DMS114 treated with DMSO at 0.1 percent for 48 hours (cell line): ENCODE data around the gene FGF1.

Experiments
- DNase-seq: peaks from one replicate; lab custom pipeline; 2025; ENCODE audit not compliant: unreplicated experiment; lab: John Stamatoyannopoulos, UW

The FGF1 gene

DNA sequence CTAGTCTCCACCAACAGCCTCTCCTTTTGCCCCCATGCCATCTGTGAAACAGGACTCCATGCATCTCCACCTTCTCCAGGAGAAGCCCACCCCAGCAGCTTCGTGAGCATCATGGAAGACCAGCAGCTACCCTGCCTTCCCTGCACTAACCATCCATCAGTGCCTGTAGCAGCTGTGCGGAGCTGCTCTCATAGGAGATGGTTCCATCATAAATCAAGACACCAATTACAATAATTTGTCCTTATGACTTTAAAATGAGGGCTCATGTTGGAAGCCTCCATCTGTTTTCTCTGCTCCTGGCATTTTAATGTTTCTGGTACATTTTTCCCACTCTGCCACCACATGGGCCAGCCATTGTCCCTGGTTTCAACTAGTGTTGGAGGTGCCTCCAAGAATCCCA, 69.9 kb downstream of the FGF1 start:
- no peak for DNase-seq

- no peak for DNase-seq
Measured at GRCh38 chr5:142614054-142614453, 71.8 kb downstream of the FGF1 start.

GRCh38 chr5:142613271-142613671, 72.6 kb downstream of the FGF1 start:
- DNase-seq: no peak

- DNase-seq: no peak
Measured at GRCh38 chr5:142612494-142613270, 73.2 kb downstream of the FGF1 start.

DNA sequence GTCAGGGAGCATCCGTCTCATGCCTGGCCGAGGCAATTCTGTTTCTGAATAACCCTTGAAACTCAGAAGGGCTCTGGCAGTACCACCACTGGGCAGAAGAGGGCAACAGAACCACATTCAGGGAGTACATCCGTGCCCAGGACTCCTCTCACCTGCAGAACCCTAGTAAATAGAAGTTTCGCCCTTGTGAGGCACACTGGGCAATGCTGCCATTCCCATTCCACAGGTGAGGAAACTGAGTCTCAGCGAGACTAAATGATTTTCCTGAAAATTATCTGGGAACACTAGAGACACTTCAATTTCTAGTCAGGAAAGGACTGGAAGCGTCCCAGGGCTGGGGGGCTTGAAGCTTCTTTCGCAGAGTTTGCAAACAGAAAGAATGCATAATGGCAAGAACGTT, 74.7 kb downstream of the FGF1 start:
- DNase-seq: peak; percentile 55

- no peak for DNase-seq
Measured at GRCh38 chr5:142610176-142611001, 75.5 kb downstream of the FGF1 start.

GRCh38 chr5:142609142-142609541, 76.7 kb downstream of the FGF1 start:
- no peak for DNase-seq

- DNase-seq: no peak
Measured at GRCh38 chr5:142608081-142608480, 77.8 kb downstream of the FGF1 start.

DNA sequence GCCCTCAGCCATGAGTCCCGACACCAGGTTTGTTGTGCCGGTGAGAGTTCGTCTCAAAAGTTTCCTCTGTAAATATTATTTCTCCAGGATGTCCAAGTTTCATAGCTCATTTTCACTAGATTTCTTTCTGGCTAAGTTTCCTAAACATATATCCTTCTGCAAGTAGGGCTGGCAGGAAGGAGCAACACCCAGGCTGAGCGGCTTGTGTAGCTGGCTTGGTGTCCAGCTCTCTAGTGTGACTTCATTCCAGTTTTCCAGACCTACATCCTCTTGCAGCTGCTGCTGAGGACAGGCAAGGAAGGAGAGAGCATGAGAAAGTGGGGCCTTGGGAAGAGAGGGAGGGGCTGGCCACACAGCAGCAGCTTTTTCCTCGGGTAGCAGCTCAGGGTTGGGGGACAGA, 80.3 kb downstream of the FGF1 start:
- no peak for DNase-seq

GRCh38 chr5:142602720-142603245, 83.1 kb downstream of the FGF1 start:
- DNase-seq: no peak

- DNase-seq: no peak
Measured at GRCh38 chr5:142601432-142601831, 84.5 kb downstream of the FGF1 start.

- no peak for DNase-seq
Measured at GRCh38 chr5:142600611-142601358, 85.1 kb downstream of the FGF1 start.

DNA sequence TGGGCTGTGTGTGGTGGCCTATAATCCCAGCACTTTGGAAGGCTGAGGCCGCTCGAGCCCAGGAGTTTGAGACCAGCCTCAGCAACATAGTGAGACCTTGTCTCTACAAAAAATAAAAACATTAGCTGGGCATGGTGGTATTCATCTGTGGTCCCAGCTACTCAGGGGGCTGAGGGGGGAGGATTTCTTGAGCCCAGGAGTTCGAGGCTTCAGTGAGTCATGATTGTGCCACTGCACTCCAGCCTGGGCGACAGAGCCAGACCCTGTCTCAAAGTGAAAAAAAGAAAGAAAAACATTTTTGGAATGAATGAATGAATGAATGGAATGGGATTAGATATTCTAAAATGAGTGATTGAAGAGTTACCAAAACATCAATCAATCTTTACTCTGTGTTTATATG, 85.8 kb downstream of the FGF1 start:
- no peak for DNase-seq

DNA sequence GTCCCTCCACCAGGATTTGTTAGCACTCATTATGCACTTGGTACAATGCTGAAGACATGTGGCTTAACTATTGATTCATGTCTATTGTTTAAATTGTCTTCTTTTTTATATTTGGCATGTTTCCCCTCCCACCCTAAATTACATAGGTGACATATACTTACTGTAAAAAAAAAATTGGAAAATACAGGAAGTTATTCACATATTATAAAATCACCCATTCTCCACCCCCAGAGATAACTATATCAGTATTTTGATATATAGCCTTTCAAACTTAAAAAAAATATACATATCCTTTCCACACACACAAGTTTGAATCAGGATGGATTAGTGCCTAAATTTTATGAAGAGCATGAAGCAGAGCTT, 87.6 kb downstream of the FGF1 start:
- no peak for DNase-seq

DNA sequence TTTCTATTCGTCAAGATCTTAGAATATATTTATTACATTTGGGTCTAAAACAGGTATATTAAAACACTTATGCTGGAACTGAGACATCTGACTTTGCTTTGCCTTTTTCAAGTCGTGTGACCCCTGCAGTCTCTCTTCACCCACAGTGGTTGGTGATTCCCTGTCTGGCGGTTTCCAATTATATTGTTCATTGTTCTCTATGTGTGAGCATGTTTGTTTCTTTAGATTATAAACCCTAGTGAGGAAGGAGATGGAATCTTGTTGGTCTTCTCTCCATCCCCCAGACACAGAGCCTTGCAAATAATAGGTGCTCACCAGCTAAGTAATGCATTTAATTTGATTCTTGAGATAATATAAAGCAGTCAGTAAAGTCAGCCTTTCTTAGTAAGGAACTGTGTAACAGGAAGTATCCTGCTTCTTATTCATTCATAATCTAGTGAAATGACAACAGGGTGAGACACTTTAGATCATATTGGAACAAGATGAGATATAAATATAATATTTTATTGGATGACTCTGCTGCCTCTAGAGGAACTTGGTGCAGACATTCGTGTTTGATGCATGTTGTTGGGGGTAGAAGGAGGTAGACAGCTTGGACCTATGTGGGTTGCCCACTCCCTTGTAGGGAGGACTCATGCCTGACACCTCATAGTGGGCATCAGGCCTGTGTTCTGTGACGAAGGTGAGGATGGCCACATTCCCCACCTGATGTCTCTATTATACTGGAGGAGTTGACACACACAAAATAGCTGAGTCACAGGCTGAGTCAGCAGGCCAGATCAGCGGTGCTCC, 88.1 kb downstream of the FGF1 start:
- DNase-seq: no peak

GRCh38 chr5:142597025-142597424, 88.9 kb downstream of the FGF1 start:
- no peak for DNase-seq

- DNase-seq: no peak
Measured at GRCh38 chr5:142592365-142592764, 93.5 kb downstream of the FGF1 start.

- DNase-seq: no peak
Measured at GRCh38 chr5:142590451-142591231, 95.2 kb downstream of the FGF1 start.

- no peak for DNase-seq
Measured at GRCh38 chr5:142589720-142590119, 96.2 kb downstream of the FGF1 start.
